Nephron (organoid): ENCODE results near the gene DOK5.
A peak's percentile ranks its signal among the peaks of the same experiment; 100 is the strongest.

ENCODE experiments used
- H3K27ac Mint-ChIP-seq, 3 experiments: 2 replicates each; pipeline ENCODE4 v1.8.0; 2020; ENCODE audit warnings: mixed read lengths in 3 of 3, mild to moderate bottlenecking in 2 of 3, moderate library complexity in 1 of 3
- H3K27me3 Mint-ChIP-seq: 2 replicates; pipeline ENCODE4 v1.8.0; 2021; ENCODE audit warnings: low read depth, mild to moderate bottlenecking, moderate library complexity, mixed read lengths
- H3K36me3 Mint-ChIP-seq: 2 replicates; pipeline ENCODE4 v1.8.0; 2020; ENCODE audit warnings: low read depth, mixed read lengths
- H3K4me1 Mint-ChIP-seq: 2 replicates; pipeline ENCODE4 v1.8.0; 2020; ENCODE audit warnings: mixed read lengths
- H3K4me3 Mint-ChIP-seq, 3 experiments: 2 replicates each; pipeline ENCODE4 v1.8.0; 2020; ENCODE audit warnings: mild to moderate bottlenecking in 3 of 3, mixed read lengths in 3 of 3, moderate library complexity in 2 of 3
- H3K9me3 Mint-ChIP-seq: 2 replicates; pipeline ENCODE4 v1.8.0; 2020; ENCODE audit warnings: mixed read lengths
- TF ChIP-seq, protein P1 (sequence below), 3 experiments: fragments of 200-600 bp; sonication (generic); IDR thresholded peaks; one replicate each; pipeline ENCODE4 v1.5.0; 2021; ENCODE audit warnings: antibody characterized with exemption in 3 of 3; ENCODE audit not compliant: unreplicated experiment in 3 of 3

Gene DOK5

DNA sequence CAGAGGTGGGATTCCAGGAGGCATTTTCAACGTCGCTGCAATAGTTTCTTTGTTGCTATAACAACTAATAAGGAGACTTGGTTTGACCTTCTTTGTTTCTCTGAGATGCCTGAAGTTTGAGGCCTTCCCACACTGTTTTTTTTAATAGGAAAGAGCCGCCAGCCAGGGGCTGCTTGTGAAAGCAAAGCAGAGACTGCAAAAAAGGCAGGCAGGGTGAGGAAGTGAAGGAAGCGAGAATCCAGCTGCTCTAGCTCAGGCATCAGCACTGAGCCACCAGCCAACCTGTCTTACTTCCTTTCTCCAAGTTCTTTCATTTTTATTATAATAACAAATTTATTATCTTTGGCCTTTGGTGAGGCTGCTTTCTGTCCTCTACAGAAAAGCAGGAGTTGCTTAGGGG, 179.1 kb downstream of the DOK5 start:
- H3K36me3 Mint-ChIP-seq, result no peaks in the 10 kb centered on the region
- H3K4me1 Mint-ChIP-seq, result peaks cover 28% of the 10 kb centered on the region
- no peaks in the 10 kb centered on the region for H3K9me3 Mint-ChIP-seq
- TF ChIP-seq, protein P1, sequence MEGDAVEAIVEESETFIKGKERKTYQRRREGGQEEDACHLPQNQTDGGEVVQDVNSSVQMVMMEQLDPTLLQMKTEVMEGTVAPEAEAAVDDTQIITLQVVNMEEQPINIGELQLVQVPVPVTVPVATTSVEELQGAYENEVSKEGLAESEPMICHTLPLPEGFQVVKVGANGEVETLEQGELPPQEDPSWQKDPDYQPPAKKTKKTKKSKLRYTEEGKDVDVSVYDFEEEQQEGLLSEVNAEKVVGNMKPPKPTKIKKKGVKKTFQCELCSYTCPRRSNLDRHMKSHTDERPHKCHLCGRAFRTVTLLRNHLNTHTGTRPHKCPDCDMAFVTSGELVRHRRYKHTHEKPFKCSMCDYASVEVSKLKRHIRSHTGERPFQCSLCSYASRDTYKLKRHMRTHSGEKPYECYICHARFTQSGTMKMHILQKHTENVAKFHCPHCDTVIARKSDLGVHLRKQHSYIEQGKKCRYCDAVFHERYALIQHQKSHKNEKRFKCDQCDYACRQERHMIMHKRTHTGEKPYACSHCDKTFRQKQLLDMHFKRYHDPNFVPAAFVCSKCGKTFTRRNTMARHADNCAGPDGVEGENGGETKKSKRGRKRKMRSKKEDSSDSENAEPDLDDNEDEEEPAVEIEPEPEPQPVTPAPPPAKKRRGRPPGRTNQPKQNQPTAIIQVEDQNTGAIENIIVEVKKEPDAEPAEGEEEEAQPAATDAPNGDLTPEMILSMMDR (IDR thresholded peaks at IDR 0.05; ENCODE audit: unreplicated experiment in 3 of 3), result no peak
- no peak overlapping the region for H3K4me3 Mint-ChIP-seq
- peak overlapping the region; percentile 75 to 91 (median 83) for H3K27ac Mint-ChIP-seq
- no peaks in the 10 kb centered on the region for H3K27me3 Mint-ChIP-seq

DNA sequence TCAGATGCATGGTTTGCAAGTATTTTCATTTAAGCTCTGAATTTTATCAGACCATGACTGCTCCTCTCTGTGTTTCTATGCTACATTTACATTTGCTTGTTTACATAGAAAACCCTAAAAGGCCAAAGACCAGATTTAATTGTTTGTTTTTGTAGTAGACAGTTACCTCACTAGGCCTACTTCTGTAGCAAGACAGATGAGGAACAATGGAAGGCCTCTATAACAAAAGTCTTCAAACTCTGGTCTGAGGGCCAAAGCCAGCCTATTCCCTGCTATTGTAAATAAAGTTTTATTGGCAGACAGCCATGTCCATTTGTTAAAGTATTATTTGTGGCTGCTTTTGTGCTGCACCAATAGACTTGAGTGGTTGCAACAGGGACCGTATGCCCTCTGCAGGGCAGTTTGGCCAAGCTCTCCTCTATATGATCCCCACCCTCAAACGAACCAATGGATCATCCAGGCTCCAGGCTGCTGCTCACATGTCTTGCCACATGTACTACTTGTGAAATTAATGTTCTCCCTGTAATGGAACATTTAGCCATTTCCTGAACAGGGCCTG, 182.0 kb downstream of the DOK5 start:
- Mint-ChIP-seq H3K9me3 (no peaks in the 10 kb centered on the region), H3K4me1 (peaks cover 17% of the 10 kb centered on the region), H3K27ac (peak overlapping the region in 2 of 3 experiments; percentile 21 to 43), H3K27me3 (no peaks in the 10 kb centered on the region), H3K36me3 (no peaks in the 10 kb centered on the region), H3K4me3 (no peak overlapping the region)
- TF ChIP-seq, protein P1 (IDR thresholded peaks at IDR 0.05; ENCODE audit: unreplicated experiment in 3 of 3), result no peak

DNA sequence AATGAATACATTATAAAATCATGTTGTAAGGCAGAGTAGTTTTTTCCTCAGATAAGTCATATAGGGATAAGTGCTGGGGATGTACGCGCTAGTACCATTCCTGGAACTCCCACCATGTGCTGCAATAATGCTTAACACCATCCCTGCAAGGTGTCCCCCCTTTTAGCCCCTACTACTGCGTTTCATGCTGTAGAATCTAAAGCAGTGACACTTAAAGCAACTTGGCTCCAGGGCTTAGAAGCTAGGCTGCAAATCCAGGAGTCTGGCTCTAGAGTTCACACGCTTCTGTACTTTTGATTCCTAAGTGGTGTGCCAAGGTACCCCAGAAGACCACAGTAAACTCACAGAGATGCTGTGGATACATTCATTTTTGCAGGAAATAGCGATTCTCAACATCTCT, 183.1 kb downstream of the DOK5 start:
- Mint-ChIP-seq H3K4me3 (no peak overlapping the region), H3K9me3 (no peaks in the 10 kb centered on the region)

DNA sequence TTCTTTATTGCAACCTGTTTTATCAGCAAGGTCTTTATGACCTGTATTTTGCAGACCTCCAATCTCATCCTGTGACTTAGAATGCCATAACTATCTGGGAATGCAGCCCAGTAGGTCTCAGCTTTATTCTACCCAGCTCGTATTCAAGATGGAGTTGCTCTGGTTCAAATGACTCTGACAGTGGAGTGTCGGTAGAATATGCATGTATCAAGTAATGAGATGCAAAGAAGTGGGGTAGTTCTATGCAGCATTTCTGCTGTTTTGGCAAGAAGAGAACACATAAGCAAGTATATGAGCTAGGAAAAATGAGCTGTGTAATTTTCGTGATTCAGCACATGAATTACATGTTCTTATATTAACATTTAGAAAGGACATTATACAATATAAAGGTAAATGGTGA, 185.9 kb downstream of the DOK5 start:
- Mint-ChIP-seq H3K27ac (no peak overlapping the region), H3K4me3 (no peak overlapping the region), H3K27me3 (no peaks in the 10 kb centered on the region), H3K36me3 (no peaks in the 10 kb centered on the region), H3K9me3 (no peaks in the 10 kb centered on the region), H3K4me1 (peaks cover 19% of the 10 kb centered on the region)
- TF ChIP-seq, protein P1 (IDR thresholded peaks at IDR 0.05; ENCODE audit: unreplicated experiment in 3 of 3), result no peak

More for the DNA sequence above, 183.1 kb downstream of the DOK5 start:
- Mint-ChIP-seq H3K4me1 (peaks cover 29% of the 10 kb centered on the region), H3K36me3 (no peaks in the 10 kb centered on the region), H3K27me3 (no peaks in the 10 kb centered on the region), H3K27ac (no peak overlapping the region)
- TF ChIP-seq, protein P1 (IDR thresholded peaks at IDR 0.05; ENCODE audit: unreplicated experiment in 3 of 3), result no peak

DNA sequence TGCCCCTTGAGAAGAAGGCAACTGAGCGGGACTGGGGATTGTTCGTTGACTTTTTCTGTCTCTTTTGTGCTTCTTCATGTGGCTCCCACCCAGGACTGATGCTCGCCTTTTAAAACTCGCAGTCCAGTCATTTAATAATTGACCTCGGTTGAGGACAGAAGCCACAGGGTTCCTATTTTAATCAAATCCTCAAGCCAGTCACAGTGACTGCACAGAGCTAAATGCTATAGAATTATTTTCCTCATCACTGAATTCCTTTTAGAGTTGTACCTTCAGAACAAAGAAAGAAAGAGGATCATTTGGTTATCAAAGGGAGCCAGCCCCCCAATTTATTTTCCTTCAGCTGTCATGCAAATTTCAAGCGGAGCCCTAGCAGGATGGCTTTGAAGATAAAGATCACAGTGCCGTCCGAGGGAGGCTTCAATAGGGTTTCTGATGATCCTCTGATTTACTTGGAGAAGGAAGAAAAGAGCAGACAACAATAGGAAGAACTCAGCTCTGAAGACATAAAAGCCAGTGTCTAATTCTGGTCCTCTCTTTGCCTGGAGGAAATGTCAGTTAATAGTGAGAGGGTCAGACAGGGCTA, 186.6 kb downstream of the DOK5 start:
- Mint-ChIP-seq H3K36me3 (no peaks in the 10 kb centered on the region), H3K27ac (peak overlapping the region in 1 of 3 experiments; percentile 32), H3K9me3 (no peaks in the 10 kb centered on the region), H3K27me3 (no peaks in the 10 kb centered on the region), H3K4me3 (no peak overlapping the region), H3K4me1 (peaks cover 19% of the 10 kb centered on the region)
- TF ChIP-seq, protein P1 (IDR thresholded peaks at IDR 0.05; ENCODE audit: unreplicated experiment in 3 of 3), result no peak

DNA sequence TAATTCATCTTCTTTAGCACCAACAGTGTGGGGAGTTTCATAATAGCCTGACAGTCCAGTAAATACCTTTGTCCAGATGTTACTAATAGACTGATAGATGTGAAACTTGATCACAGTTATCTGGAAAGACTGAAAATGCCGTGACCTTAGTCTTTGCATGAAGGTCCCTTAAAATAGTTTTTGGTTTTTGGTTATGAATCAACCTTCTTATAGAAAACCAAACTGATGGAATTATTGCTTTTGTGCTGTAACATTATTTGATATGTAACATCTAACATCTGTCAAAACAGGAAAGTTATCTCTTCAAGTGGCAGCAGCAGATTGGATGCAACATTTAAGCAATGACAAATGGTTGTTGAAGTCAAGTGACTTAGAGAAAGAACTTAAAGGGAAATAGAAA, 190.4 kb downstream of the DOK5 start:
- Mint-ChIP-seq H3K4me3 (no peak overlapping the region), H3K9me3 (no peaks in the 10 kb centered on the region), H3K27ac (peak overlapping the region in 1 of 3 experiments; percentile 49), H3K36me3 (no peaks in the 10 kb centered on the region), H3K4me1 (peaks cover 24% of the 10 kb centered on the region), H3K27me3 (no peaks in the 10 kb centered on the region)
- TF ChIP-seq, protein P1 (IDR thresholded peaks at IDR 0.05; ENCODE audit: unreplicated experiment in 3 of 3), result no peak
